22Rv1 (cell line): ENCODE results near the gene NRG3.

Experiments
- CTCF ChIP-seq: fragments of 450-650 bp; IDR thresholded peaks from 2 replicates; pipeline ENCODE4 v1.5.1; 2017; ENCODE audit warnings: mild to moderate bottlenecking
- ZFX ChIP-seq: fragments of 450-650 bp; IDR thresholded peaks from 2 replicates; pipeline ENCODE4 v1.6.1; 2017; ENCODE audit warnings: antibody characterized with exemption, borderline replicate concordance

GRCh38 chr10:82190432-82191260 lies 315.7 kb downstream of the NRG3 start:
- TF ChIP-seq CTCF (no peak), ZFX (no peak)
